Liver (tissue), 9 donors: ENCODE data around the gene USP53. TPM values are rescaled to one million over a fixed set of nuclear protein-coding genes. Genes with fewer than 3 reads are reported as not detected.

ENCODE experiments used
- DNase-seq: peaks from one replicate; pipeline ENCODE4 v3.0.0-alpha.2; 2017; ENCODE audit warnings: low spot score
- H3K27ac ChIP-seq, 2 donors: one replicate each; pipeline ENCODE4 v1.7.0; 2013; ENCODE audit warnings: inconsistent platforms in 2 of 2, low read length in 2 of 2, control low read depth in 1 of 2, low read depth in 1 of 2, mild to moderate bottlenecking in 1 of 2
- H3K27me3 ChIP-seq, 4 donors: one replicate each; pipeline versions ENCODE4 v1.6.1 to v1.7.0; 2013; ENCODE audit warnings: low read length in 3 of 4, inconsistent platforms in 1 of 4, mild to moderate bottlenecking in 1 of 4, moderate library complexity in 1 of 4; ENCODE audit not compliant: control insufficient read depth in 4 of 4, insufficient read depth in 4 of 4
- H3K36me3 ChIP-seq, 4 donors: one replicate each; pipeline versions ENCODE4 v1.6.1 to v1.7.0; 2013; ENCODE audit warnings: low read length in 3 of 4, mild to moderate bottlenecking in 3 of 4, low read depth in 1 of 4, moderate library complexity in 1 of 4; ENCODE audit not compliant: control insufficient read depth in 4 of 4, insufficient read depth in 3 of 4
- H3K4me1 ChIP-seq, 4 donors: one replicate each; pipeline versions ENCODE4 v1.6.1 to v1.7.0; 2013; ENCODE audit warnings: low read length in 3 of 4, mild to moderate bottlenecking in 3 of 4, moderate library complexity in 1 of 4; ENCODE audit not compliant: control insufficient read depth in 4 of 4, insufficient read depth in 4 of 4
- H3K4me3 ChIP-seq, 3 donors: one replicate each; pipeline versions ENCODE4 v1.6.1 to v1.7.0; 2013; ENCODE audit warnings: low read length in 3 of 3, control low read depth in 1 of 3, low read depth in 1 of 3, mild to moderate bottlenecking in 1 of 3
- H3K9ac ChIP-seq, 2 donors: one replicate each; pipeline ENCODE4 v1.7.0; 2013; ENCODE audit warnings: low read length in 2 of 2, mild to moderate bottlenecking in 2 of 2, moderate library complexity in 2 of 2, control low read depth in 1 of 2, low read depth in 1 of 2
- H3K9me3 ChIP-seq, 4 donors: one replicate each; pipeline versions ENCODE4 v1.6.1 to v1.7.0; 2013; ENCODE audit warnings: low read length in 3 of 4; ENCODE audit not compliant: control insufficient read depth in 4 of 4
- EGR1 ChIP-seq, 2 donors: IDR thresholded peaks; 2 replicates each; pipeline ENCODE4 v1.6.1; 2016 to 2018; ENCODE audit warnings: antibody characterized with exemption in 2 of 2, low read depth in 2 of 2
- FOXA1 ChIP-seq: IDR thresholded peaks from 2 replicates; pipeline ENCODE4 v1.6.1; 2016; ENCODE audit warnings: antibody characterized with exemption
- FOXA2 ChIP-seq: IDR thresholded peaks from 2 replicates; pipeline ENCODE4 v1.6.1; 2016; ENCODE audit warnings: antibody characterized with exemption
- GABPA ChIP-seq, 2 donors: IDR thresholded peaks in 1 of 2; conservative IDR thresholded peaks in 1 of 2; 2 replicates each; pipeline ENCODE4 v1.6.1; 2016; ENCODE audit warnings: antibody characterized with exemption in 2 of 2, mild to moderate bottlenecking in 1 of 2, moderate library complexity in 1 of 2
- HNF4A ChIP-seq, 2 donors: conservative IDR thresholded peaks; 2 replicates each; pipeline ENCODE4 v1.6.1; 2016; ENCODE audit warnings: antibody characterized with exemption in 2 of 2, mild to moderate bottlenecking in 2 of 2
- HNF4G ChIP-seq: IDR thresholded peaks from 2 replicates; pipeline ENCODE4 v1.6.1; 2016; ENCODE audit warnings: antibody characterized with exemption
- JUND ChIP-seq, 2 donors: IDR thresholded peaks; 2 replicates each; pipeline ENCODE4 v1.6.1; 2016; ENCODE audit warnings: antibody characterized with exemption in 2 of 2
- MAX ChIP-seq: IDR thresholded peaks from 2 replicates; pipeline ENCODE4 v1.6.1; 2016; ENCODE audit warnings: antibody characterized with exemption
- NR2F2 ChIP-seq: IDR thresholded peaks from 2 replicates; pipeline ENCODE4 v1.6.1; 2016; ENCODE audit warnings: antibody characterized with exemption
- RAD21 ChIP-seq, 2 donors: IDR thresholded peaks; 2 replicates each; pipeline ENCODE4 v1.6.1; 2016; ENCODE audit warnings: antibody characterized with exemption in 2 of 2, mild to moderate bottlenecking in 2 of 2
- REST ChIP-seq: IDR thresholded peaks from 2 replicates; pipeline ENCODE4 v1.6.1; 2016; ENCODE audit warnings: antibody characterized with exemption, mild to moderate bottlenecking
- RXRA ChIP-seq, 2 donors: IDR thresholded peaks; 2 replicates each; pipeline ENCODE4 v1.6.1; 2017 to 2018; ENCODE audit warnings: antibody characterized with exemption in 2 of 2, mild to moderate bottlenecking in 1 of 2
- SP1 ChIP-seq: IDR thresholded peaks from 2 replicates; pipeline ENCODE4 v1.6.1; 2018; ENCODE audit warnings: antibody characterized with exemption, mild to moderate bottlenecking
- TAF1 ChIP-seq: conservative IDR thresholded peaks from 2 replicates; pipeline ENCODE4 v1.6.1; 2016; ENCODE audit warnings: antibody characterized with exemption, mild to moderate bottlenecking
- YY1 ChIP-seq: IDR thresholded peaks from 2 replicates; pipeline ENCODE4 v1.6.1; 2016; ENCODE audit warnings: antibody characterized with exemption, mild to moderate bottlenecking
- ZBTB33 ChIP-seq: IDR thresholded peaks from 2 replicates; pipeline ENCODE4 v1.6.1; 2016; ENCODE audit warnings: antibody characterized with exemption
- WGBS: extraction: QIAGEN DNeasy Blood & Tissue Kit; methylation state at CpG from one replicate; pipeline ENCODE4 v1.1.7; 2013; 5-methylcytosine and 5-hydroxymethylcytosine counted together
- polyA plus RNA-seq, 2 donors: library from polyadenylated mRNA; stranded (reverse) in 1 of 2; unstranded in 1 of 2; fragments of 200-250 nt in 1 of 2; fragments of >200 nt in 1 of 2; fragmentation: Nextera tagmentation in 1 of 2; extraction: Ambion mirVana in 1 of 2; gene quantifications; one replicate each; pipeline versions ENCODE4 v1.2.1 to v1.2.3, GENCODE V29; 2013 to 2015
- total RNA-seq, 2 donors: library from RNA; depleted of rRNA; stranded (reverse); fragments of >200 nt; gene quantifications; one replicate each; pipeline ENCODE4 v1.2.3, GENCODE V29; 2014
- TF ChIP-seq, protein P1 (sequence below): fragments of 150-350 bp; IDR thresholded peaks from 2 replicates; pipeline ENCODE4 v1.5.1; 2017; ENCODE audit warnings: improper control_type of control experiment, low read depth, low read length; ENCODE audit not compliant: missing input control
- TF ChIP-seq, protein P2 (sequence below): IDR thresholded peaks from 2 replicates; pipeline ENCODE4 v1.6.1; 2016; ENCODE audit warnings: antibody characterized with exemption
- donor health status: healthy.
- donor health status: healthy.
- donor health status: healthy.
- donor health status: healthy.
- donor health status: healthy.

USP53 gene
- total RNA-seq (10 to 100 TPM in 1 of 2 donors, 1 to 10 TPM in 1; 4.7 to 20.7 TPM), polyA plus RNA-seq (1 to 10 TPM; 5.4 to 6.4 TPM)

GRCh38 chr4:119212234-119212963 is at the start of gene USP53:
TSS of gene USP53 (plus strand) at chr4:119212713. CDS start at chr4:119239760, 27,047 bp downstream.
- TF ChIP-seq JUND (IDR thresholded peaks at IDR 0.05) (peak in 1 of 2 donors; percentile 33), REST (peak; percentile 86), SP1 (peak; percentile 79), HNF4A (conservative IDR thresholded peaks at IDR 0.05) (peak; percentile 11 to 42), YY1 (peak; percentile 93), TAF1 (peak; percentile 94), NR2F2 (no peak), HNF4G (no peak), MAX (peak; percentile 76), FOXA1 (no peak), ZBTB33 (peak; percentile 99), FOXA2 (no peak), GABPA (IDR thresholded peaks at IDR 0.05 in 1 of 2, conservative IDR thresholded peaks at IDR 0.05 in 1 of 2) (peak in 1 of 2 donors; percentile 53), RAD21 (IDR thresholded peaks at IDR 0.05) (no peak), RXRA (IDR thresholded peaks at IDR 0.05) (peak in 1 of 2 donors; percentile 38), EGR1 (IDR thresholded peaks at IDR 0.05; ENCODE audit: low read depth in 2 of 2) (peak in 1 of 2 donors; percentile 51)
- TF ChIP-seq, protein P1, sequence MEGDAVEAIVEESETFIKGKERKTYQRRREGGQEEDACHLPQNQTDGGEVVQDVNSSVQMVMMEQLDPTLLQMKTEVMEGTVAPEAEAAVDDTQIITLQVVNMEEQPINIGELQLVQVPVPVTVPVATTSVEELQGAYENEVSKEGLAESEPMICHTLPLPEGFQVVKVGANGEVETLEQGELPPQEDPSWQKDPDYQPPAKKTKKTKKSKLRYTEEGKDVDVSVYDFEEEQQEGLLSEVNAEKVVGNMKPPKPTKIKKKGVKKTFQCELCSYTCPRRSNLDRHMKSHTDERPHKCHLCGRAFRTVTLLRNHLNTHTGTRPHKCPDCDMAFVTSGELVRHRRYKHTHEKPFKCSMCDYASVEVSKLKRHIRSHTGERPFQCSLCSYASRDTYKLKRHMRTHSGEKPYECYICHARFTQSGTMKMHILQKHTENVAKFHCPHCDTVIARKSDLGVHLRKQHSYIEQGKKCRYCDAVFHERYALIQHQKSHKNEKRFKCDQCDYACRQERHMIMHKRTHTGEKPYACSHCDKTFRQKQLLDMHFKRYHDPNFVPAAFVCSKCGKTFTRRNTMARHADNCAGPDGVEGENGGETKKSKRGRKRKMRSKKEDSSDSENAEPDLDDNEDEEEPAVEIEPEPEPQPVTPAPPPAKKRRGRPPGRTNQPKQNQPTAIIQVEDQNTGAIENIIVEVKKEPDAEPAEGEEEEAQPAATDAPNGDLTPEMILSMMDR = no peak
- TF ChIP-seq, protein P2, sequence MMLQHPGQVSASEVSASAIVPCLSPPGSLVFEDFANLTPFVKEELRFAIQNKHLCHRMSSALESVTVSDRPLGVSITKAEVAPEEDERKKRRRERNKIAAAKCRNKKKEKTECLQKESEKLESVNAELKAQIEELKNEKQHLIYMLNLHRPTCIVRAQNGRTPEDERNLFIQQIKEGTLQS = peak; percentile 70
- H3K4me1 ChIP-seq = peaks cover 0 to 11% (median 8%) of the 10 kb centered on the region in 4 donors

More at GRCh38 chr4:119212234-119212963, at the start of gene USP53:
- H3K4me3 ChIP-seq = peak within 1 kb of the TSS; percentile 87 to 91 (median 88)
- WGBS = under 1% methylated on average over 55 of the region's 55 CpGs
- DNase-seq = peak; percentile 98
- H3K36me3 ChIP-seq = no peaks in the 10 kb centered on the region
- H3K9me3 ChIP-seq = no peaks in the 10 kb centered on the region
- peak within 1 kb of the TSS; percentile 96 to 97 for H3K27ac ChIP-seq
- H3K9ac ChIP-seq = peak within 1 kb of the TSS; percentile 85 to 86
- no peaks in the 10 kb centered on the region for H3K27me3 ChIP-seq
